Omental fat pad (tissue), 4 donors: ENCODE data around the gene MXRA7. TPM values are rescaled to one million over a fixed set of nuclear protein-coding genes. Genes with fewer than 3 reads are reported as not detected.

Source experiments
- ATAC-seq: fragments of 150-250 bp; one replicate; pipeline ENCODE4 v1.9.1; 2016; ENCODE audit warnings: mild to moderate bottlenecking, moderate library complexity; ENCODE audit not compliant: low FRiP score
- DNase-seq: peaks from one replicate; pipeline ENCODE4 v3.0.0-alpha.2; 2019; ENCODE audit warnings: low spot score
- CTCF ChIP-seq, 3 donors: fragments of 450-650 bp; IDR thresholded peaks; one replicate each; pipeline ENCODE4 v1.5.1; 2016 to 2017; ENCODE audit warnings: antibody characterized with exemption in 3 of 3, mild to moderate bottlenecking in 3 of 3, moderate library complexity in 2 of 3
- total RNA-seq, 4 donors: library from RNA; depleted of rRNA; stranded (reverse); fragments of >200 nt; gene quantifications; one replicate each; pipeline ENCODE4 v1.1.0, GENCODE V29; 2016

MXRA7 gene
- total RNA-seq, 4 donors from 2014 or later = 150 to 231 (median 194) TPM

GRCh38 chr17:76676629-76677028, 34.1 kb downstream of the MXRA7 start:
- no peak for TF ChIP-seq CTCF (IDR thresholded peaks at IDR 0.05)
- ATAC-seq (no peak), DNase-seq (no peak)

GRCh38 chr17:76675648-76676047, 35.1 kb downstream of the MXRA7 start:
- ATAC-seq = no peak
- DNase-seq = no peak

DNA sequence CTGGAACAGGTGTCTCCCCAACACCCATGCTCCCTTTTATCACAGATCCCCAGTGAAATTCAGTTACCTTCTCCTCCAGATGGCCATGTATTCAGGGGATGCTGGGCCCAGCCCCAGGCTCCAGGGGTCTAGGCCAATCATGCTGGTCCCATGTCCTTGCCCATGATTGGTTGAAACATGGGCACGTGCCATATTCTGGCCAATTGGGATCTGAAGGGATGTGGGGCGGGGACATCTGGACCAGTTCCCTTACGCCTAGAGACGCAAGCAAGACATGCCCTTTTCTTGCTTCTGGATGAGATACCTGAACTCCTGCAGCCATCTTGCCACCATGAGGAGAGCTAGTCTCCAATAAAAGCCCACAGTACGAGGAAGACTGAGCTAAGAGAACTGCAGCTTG, 36.2 kb downstream of the MXRA7 start:
- TF ChIP-seq CTCF (IDR thresholded peaks at IDR 0.05) = no peak
- DNase-seq = no peak
- no peak for ATAC-seq

More at GRCh38 chr17:76675648-76676047, 35.1 kb downstream of the MXRA7 start:
- TF ChIP-seq CTCF (IDR thresholded peaks at IDR 0.05) = no peak

- no peak for TF ChIP-seq CTCF (IDR thresholded peaks at IDR 0.05)
- ATAC-seq (no peak), DNase-seq (no peak)
These were observed 37.0 kb downstream of the MXRA7 start for GRCh38 chr17:76673729-76674128.

GRCh38 chr17:76672892-76673291, 37.9 kb downstream of the MXRA7 start:
- no peak for DNase-seq
- no peak for ATAC-seq
- TF ChIP-seq CTCF (IDR thresholded peaks at IDR 0.05) = no peak

- no peak for ATAC-seq
- TF ChIP-seq CTCF (IDR thresholded peaks at IDR 0.05) = no peak
- DNase-seq = no peak
These were observed 38.4 kb downstream of the MXRA7 start for GRCh38 chr17:76672270-76672851.

DNA sequence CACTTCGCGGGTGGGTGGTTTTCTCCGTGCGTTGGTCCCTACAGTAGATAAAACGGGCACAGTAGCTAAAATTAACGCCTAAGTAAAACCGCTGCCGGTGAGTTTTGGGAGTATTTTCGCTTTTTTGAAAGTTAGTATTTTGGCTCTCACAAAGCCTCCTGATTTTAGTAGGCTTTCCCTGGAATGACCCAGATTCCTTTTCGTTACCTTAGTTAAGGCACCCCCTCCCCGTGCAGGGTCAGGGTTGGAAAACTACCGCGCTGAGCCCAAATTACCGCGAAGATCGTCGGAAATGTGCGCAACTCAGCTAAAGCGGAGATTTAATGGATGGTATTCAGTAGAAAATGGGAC, 38.9 kb downstream of the MXRA7 start:
- ATAC-seq = no peak
- no peak for DNase-seq
- no peak for TF ChIP-seq CTCF (IDR thresholded peaks at IDR 0.05)
